HG02642 (cell line): ENCODE measurements around the gene SH3BP1.
"Not testable (repeated sequence)": the region's sequence is repeated elsewhere in the genome, so short reads cannot be mapped to it uniquely, and the experiment has no call there.

Experiments used
- ATAC-seq: cut with Tn5 transposase; IDR thresholded peaks from one replicate; pipeline ENCODE4 v1.9.1; 2021; ENCODE audit warnings: mild to moderate bottlenecking; ENCODE audit not compliant: unreplicated experiment, poor library complexity

The SH3BP1 gene

DNA sequence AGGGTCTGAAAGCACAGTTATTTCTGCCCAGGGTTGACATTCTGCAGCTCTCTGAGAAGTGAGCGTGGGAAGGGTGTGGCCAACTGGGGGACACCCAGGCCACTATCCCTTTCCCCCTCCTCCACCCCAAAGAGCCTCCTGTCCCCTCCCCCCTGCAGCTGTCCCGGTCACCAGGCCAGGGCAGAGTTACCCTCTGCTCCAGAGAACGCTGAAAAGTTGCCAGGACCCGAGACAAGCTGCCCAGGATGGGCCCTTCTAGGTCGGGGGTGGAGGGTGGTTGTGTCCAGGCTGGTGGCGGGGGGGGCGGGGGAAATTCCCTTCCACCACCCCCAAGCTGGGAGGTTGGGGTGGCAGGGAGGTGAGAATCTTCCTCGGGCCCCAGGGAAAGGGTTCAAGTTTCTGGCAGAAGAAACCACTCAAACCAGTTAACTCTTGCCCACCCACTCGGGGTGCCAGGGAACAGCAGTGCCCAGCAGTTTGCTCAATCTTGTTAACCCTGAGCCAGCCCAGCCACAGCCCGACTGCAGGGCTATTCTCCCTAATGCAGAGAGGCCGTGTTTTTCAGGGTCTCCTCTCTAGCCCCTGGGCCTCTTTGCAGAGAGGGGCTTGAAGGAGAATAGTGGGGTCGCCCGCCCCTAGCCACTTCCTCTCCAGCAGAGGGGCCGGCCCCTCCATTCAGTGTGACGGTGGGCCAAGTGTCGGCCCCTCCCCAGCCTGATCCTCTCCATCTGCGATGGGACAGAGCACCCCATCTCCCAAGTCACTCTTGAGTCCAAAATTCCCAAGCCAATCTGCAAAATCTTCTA is 36.7 kb downstream of the SH3BP1 start:
- no peak for ATAC-seq

DNA sequence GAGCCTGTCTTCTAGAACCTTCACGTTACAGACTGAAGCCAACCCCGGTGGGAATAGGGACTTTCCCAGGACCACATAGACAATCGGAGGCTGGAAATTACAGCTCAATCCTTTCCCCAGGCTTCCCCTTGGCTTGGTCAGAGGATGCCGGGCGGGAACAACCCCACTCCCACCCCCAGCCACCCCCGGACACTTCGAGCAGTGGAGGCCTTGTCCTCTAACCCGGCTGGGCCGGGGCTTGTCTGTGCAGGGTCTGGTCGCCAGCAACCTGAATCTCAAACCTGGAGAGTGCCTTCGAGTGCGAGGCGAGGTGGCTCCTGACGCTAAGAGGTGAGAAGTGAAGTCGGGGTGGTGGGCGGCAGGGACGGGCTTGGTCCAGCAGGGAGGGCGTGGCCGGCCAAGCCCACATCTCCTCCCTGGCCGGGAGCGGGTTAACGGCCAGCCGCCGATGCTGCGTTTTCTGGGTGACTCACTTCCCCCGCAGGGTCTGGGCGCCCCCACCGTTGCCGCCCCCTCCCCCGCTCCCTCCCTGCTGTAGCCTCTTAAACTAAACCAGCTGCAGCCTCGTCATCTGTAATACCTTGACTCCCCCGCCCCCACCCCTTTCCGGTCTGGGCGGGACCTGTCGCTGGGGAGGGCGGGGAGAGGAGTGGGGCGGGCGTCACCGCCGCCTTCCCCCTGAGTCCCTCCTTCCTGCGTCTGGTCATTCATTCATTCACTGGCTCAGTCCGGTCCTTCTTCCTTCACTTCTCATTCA is 37.4 kb downstream of the SH3BP1 start:
- ATAC-seq: peak; percentile 60

DNA sequence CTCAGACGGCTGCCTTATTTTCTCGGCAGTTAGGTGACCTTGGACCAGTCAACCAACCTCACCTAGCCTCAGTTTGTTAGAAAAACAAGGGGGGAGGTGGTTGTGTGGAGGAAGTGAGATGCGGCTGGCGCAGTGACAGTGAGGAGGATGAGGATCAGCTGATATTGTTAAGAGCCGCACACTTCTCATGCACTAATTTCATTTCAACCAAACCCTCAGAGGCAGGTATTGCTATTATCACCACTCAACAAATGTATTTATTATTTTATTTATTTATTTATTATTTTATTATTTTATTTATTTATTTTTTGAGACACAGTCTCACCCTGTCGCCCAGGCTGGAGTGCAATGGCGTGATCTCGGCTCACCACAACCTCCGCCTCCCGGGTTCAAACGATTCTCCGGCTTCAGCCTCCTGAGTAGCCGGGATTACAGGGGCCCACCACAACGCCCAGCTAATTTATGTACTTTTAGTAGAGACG is 38.1 kb downstream of the SH3BP1 start:
- ATAC-seq: peak; percentile 1

DNA sequence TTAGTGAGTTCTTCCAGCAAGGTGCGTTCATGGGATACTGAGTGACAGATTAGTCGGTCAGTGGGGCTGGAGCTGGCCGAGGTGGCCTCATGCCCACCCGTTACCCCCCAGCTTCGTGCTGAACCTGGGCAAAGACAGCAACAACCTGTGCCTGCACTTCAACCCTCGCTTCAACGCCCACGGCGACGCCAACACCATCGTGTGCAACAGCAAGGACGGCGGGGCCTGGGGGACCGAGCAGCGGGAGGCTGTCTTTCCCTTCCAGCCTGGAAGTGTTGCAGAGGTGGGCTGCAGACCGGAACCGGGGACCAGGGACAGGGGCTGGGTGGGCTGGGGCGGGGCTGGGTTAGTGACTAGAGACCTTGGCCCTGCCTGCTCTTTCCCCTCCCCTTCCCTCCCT is 38.9 kb downstream of the SH3BP1 start:
- no peak for ATAC-seq

DNA sequence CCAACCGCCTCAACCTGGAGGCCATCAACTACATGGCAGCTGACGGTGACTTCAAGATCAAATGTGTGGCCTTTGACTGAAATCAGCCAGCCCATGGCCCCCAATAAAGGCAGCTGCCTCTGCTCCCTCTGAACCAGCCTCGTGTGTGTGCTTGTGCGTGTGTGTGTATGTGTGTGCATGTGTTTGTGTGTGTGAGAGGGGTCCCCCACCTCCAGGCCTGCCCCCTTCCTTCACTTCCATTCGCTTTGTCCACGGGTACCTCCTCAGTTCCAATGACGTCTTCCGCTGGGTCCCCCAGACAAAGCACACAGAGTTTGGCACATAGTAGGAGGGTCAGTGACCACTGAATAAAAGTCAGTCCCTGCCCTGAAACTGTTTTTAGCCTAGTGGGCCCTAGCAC is 40.2 kb downstream of the SH3BP1 start:
- no peak for ATAC-seq

DNA sequence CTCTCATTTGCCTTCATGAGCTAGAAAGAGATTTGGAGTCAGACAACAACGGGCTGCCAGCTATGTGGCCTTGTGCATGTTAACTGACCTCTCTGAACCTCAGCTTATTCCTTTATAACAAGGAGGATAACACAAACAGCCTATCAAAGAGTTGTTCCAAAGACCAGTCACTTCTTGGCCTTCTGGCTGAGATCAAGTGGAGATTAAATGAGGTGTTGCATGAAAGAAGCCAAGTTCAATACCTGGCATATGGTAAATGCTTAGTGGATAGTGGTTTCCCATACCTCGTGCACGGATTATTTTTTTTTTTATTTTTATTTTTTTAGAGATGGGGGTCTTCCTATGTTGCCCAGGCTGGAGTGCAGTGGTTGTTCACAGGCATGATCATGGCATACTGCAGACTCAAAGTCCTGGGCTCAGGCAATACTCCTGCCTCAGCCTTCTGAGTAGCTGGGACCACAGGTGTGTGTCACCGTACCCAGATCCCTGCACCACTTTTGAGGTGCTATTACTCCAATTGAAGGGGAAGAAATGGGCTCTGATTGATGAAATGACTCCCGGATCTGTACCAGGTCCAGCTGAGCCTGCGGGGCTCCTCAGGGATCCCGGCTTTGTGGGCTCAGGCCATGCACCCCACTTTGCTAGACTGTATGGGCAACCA is 40.9 kb downstream of the SH3BP1 start:
- no peak for ATAC-seq

DNA sequence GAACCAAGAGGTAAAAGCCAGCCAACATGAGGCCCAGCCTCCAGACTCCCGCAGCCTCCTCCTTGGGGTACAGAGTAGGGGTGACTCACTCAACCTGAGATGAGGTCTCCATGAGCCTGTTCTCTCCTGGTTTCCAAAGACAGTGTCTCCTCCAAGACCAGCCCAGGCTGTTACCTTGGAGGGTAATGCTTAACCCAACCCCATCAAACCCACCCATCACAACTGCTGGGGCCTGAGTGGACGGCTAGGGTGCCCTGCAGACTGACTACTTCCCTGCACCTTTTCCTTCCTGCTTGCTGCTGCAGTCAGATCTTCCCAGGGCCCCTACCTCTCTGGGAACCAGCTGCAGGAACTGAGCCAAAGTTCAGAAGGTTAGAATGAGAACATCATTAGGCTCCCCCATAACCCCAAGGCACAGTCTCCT is 41.5 kb downstream of the SH3BP1 start:
- ATAC-seq: no peak

DNA sequence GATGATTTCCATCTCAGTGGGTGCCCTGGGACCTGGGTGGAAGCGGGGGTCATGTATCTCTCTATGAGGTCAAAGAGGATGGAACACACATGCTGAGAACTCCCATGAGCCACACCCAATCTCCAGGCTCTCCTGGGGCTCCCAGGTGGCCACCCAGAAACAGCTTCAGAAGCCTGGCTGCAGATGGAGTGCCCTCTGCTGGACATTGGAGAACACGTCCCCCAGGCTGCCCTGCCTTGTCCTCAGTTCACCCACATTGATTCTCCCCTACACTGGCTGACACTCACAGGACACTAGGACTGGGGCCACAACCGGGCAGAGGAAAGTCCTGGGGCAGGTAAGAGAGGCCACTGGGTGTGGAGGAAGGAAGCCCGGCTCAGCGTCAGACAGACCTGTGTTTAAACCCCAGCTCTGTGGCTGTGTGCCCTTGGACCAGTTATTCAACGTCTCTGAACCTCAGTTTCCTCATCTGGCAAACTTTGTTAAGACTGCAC is 42.1 kb downstream of the SH3BP1 start:
- ATAC-seq: no peak

DNA sequence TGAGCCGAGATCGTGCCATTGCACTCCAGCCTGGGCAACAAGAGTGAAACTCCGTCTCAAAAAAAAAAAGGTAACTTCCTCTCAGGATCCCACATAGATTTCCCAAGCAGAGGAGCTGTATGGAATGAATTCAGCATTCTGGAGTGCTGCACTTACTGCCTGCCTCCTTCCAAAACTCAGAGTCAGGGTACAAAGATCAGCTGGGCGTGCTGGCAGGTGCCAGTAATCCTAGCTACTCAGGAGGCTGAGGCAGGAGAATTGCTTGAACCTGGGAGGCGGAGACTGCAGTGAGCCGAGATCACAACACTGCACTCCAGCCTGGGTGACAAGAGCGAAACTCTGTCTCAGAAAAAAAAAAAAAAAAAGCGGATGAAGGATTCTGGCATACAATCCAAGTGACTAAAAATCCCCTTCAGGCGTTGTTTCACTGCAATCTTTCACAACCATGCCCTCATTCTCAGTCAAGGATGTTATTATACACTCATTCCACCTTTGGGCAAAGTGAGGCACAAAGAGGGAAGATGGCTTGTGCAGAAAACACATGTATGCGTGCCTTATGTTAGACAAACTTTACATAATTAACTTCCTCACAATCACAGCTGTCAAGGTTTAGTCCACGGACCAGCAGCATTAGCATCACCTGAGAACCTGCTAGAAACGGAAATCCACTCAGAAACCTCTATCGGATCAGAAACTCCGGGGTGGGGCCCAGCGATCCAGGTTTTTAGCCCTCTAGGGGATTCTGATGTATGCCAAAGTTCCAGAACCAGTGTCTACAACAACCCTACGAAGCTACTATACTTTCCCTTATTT is 45.5 kb downstream of the SH3BP1 start:
- no peak for ATAC-seq

DNA sequence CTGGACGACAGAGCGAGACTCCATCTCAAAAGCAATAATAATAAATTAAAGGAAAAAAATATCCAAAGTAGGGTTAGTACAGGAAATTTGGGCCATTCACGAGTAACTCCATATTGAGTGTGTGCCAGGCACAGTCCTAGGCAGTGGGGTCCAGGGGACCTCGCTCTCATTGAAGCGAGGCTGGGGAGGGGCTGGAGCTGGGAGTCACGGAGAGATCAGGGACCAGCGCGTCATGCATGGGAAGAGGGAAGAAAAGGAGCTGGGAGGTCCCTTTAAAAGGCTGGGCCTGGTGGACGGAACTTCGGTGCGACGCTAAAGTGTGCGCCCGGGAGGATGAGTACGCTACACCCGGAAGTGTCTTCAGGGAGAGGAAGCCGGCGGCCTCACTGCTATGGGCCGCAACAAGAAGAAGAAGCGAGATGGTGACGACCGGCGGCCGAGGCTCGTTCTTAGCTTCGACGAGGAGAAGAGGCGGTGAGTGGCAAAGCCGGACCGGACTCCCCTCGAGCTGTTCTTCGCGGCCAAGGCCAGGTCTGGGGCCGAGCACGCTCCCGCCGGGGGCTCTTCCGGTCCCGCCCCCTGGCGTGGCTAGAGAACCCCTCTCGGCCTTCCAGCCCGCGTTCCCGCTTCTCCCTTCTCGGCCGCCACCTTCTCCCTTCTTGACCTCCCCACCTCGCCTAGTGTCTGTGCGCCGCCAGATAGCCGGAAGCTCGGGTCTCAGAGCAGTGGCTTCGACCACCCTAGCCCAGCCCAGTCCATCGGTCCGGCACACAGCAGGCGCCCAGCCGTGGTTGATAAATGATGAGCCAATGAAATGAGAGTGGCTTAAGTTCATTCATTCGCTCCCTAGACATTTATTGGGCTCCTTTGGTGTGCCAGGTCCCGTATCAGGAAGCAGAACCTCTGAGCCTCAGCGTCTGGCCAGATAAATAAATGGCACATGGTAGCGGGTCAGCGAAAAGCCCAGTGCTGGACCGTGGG is 46.8 kb downstream of the SH3BP1 start, which contains the start of gene NOL12:
Gene NOL12, plus strand, starts transcription at position 342 of the 981 bp plus-strand sequence. Its CDS starts 50 bp downstream, at position 392.
- peak; percentile 81 for ATAC-seq

DNA sequence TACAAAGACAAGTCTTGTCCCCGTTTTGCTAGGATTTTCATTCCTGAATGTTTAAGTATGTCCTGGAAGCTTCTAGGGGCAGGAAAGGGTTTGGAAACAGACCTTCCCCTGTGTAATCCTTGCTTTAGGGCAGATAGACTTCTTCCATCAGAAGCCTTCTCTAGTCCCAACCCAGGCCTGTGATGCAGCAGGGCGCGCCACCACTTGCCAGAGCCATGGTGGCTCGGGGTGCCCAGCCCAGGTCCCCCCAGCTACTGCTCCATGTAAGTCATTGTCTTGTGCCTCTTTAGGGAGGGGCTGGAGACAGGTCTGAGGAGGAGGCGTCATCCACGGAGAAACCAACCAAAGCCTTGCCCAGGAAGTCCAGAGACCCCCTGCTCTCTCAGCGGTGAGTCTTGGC is 50.9 kb downstream of the SH3BP1 start:
- no peak for ATAC-seq

DNA sequence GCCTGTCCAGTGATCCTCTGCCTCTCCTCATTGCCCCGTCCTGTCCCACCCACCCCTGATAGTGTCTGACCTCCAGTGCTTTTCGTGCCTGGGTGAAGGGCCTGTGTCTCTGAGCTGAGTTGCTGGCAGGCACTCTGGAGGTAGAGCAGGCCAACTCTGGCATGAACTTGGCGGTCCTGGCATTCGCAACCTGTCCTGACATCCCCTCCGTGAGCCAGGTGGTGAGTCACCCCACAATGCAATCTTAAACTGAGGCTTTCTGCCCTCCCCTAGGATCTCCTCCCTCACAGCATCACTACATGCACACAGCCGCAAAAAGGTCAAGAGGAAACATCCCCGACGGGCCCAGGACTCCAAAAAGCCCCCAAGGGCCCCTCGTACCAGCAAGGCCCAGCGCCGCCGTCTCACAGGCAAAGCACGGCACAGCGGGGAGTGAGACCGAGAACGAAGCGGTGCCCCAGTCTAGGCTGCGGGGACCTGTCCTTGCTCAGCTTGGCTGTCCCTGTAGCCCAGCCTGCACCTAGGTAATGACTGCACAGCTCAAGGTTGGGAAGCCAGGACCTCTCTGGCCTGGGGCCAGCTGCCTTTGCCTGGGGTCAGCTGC is 51.5 kb downstream of the SH3BP1 start:
- ATAC-seq: no peak

DNA sequence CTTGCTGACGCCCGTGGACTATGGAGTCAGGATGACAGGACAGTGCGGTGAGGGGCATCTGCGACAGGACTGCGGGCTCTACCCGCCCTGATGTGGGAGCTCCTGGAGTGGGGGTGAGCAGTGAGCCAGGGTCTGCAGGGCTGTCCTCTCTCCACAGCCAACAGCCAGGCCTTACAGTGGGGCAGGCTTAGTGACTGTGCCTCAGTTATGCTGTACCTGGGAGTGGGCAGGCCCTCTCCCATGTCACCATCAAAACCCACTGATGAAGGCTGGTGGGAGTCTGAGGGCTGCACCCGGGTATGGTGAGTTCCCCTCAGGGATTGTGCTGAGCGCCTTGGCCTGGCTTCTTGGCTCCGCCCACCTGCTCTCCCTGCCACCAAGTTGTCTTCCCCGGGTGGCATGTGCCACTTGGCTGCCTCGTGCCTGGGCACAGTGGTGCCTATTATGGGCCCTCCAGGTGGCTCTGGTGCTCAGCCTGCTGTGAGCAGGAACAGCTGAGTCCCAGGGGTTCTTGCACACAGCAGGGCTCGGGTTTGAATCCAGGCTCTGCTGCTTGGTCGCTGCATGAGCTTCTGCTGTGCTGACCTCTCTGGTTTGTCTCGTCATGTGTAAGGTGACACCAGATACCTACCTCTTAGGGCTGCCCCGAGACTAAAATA is 53.3 kb downstream of the SH3BP1 start:
- no peak for ATAC-seq

DNA sequence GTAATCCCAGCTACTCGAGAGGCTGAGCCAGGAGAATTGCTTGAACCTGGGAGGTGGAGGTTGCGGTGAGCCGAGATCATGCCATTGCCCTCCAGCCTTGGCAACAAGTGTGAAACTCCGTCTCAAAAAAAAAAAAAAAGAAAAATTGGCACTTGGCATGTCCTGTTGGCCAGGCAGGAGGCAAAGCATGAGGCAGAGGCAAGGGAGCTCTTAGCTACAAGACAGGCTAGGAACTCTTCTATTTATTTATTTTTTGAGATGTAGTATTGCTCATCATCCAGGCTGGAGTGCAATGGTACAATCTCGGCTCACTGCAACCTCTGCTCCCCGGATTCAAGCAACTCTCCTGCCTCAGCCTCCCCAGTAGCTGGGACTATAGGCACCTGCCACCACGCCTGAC is 54.7 kb downstream of the SH3BP1 start:
- not testable (repeated sequence) for ATAC-seq

DNA sequence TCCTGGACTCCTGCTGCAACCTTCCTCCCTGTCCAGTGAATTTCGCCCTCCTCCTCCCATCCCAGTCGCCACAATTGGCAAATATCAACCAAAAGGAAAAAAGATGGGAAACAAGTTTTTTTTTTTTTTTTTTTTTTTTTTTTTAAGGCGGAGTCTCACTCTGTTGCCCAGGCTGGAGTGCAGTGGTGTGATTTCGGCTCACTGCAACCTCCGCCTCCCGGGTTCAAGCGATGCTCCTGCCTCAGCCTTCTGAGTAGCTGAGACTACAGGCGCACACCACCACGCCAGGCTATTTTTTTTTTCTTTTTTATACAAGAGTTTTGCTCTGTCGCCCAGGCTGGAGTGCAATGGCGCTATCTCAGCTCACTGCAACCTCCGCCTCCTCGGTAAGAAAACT is 56.8 kb downstream of the SH3BP1 start:
- peak; percentile 3 for ATAC-seq

DNA sequence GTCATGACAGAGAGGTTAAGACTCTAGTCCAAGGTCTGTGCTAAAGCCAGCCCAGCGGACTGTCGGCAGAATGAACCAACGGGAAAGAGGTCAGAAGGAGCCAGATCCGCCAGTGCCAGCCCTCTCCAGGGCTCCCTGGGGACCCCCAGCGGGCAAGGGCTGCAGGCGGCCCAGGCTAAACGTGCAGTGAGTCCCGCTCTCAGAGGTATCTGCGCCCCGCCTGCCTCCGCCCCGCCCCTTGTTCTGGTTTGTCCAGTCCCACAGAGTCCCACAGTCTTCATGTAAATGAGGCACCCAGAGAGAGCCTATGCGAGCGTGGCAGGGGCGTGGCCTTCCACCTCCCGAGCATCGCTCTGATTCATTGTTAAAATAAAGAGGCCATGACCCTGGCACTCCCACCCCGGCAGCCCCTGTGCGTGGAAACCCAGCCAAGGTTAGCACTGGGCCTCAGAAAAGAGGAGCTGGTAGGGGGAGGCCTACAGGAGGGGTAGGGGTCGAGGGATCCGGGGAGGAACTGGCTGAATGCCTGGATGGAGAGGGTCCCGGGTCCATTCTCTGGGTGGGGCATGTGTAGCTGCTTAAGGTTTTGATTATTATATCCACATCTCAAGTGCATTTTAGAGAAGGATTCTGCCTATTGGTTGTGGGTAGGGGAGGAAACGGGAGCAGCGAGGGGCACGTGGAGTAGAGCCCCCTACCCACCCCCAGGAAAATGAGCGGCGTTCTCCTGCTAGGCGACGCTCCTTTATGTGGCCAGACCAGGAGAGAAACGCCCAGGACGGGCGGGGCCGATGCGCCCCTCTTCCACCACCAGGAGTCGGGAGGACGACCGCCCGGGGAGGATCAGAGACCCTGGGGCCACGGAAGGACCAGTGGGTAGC is 57.4 kb downstream of the SH3BP1 start, which contains the start of gene TRIOBP:
Gene TRIOBP, plus strand, starts transcription at position 392 of the 881 bp plus-strand sequence. CDS start 4,318 bp downstream, outside the sequence.
- peak; percentile 90 for ATAC-seq

DNA sequence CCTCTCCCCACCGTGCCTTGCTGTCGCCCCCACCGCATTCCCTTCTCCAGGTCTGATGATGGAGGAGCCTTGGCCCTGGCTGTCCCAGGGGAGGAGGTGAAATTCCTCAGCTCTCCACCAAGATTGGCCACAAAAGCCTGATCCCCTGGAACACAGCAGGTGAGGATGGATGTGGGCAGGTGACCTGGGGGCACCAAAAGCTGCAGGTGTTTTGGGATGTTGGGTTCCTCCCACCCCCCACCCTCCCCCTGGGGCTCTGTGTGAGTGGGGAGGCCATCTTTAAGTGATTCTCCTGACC is 58.0 kb downstream of the SH3BP1 start:
- ATAC-seq: no peak
